ENCODE data around the gene OR52J3. TPM values are rescaled to one million over a fixed set of nuclear protein-coding genes. Genes with fewer than 3 reads are reported as not detected.

Gene OR52J3
- polyA plus RNA-seq, 1 donor (not counting 4 experiments of a cell fraction or from before 2014, with no cell fraction given), result not detected

GRCh38 chr11:5042091-5042490, 4.2 kb upstream of the OR52J3 start:
- DNase-seq (ENCODE audit: low read depth, low spot score), result no peak
- H2AFZ ChIP-seq (ENCODE audit: control insufficient read depth, low read length), result no peak overlapping the region
- no peak overlapping the region for H3K27ac ChIP-seq (ENCODE audit: control insufficient read depth, insufficient read depth, low read length)
- FAIRE-seq, result no peak
- no peaks in the 10 kb centered on the region for H3K27me3 ChIP-seq (ENCODE audit: control insufficient read depth, extremely low read depth, insufficient read depth, low read length)
- no peaks in the 10 kb centered on the region for H3K36me3 ChIP-seq (ENCODE audit: control insufficient read depth in 2 of 2, extremely low read depth in 1 of 2, insufficient read depth in 2 of 2, low read length in 2 of 2)
- H3K79me2 ChIP-seq (ENCODE audit: control insufficient read depth, insufficient read depth, low read length), result no peaks in the 10 kb centered on the region
- H3K4me3 ChIP-seq (ENCODE audit: control insufficient read depth in 2 of 3, extremely low read depth in 1 of 3, insufficient read depth in 2 of 3, low read depth in 1 of 3, low read length in 3 of 3), result no peak overlapping the region
- no peaks in the 10 kb centered on the region for H3K4me1 ChIP-seq (ENCODE audit: control insufficient read depth, extremely low read depth, insufficient read depth, low read length)
- dilution Hi-C loops (cut with MboI; ENCODE audit: extremely low pct_ligation_motif_present, low sequenced_read_pairs), result no loop called here
- no peaks in the 10 kb centered on the region for H3K9me3 ChIP-seq (ENCODE audit: control insufficient read depth, low read depth, low read length)
- no peak overlapping the region for H3K9ac ChIP-seq (ENCODE audit: control insufficient read depth, extremely low read depth, insufficient read depth, low read length)
- H3K4me2 ChIP-seq (ENCODE audit: control insufficient read depth, extremely low read depth, insufficient read depth, low read depth, low read length), result no peak overlapping the region
- H3K9me1 ChIP-seq (ENCODE audit: control insufficient read depth, extremely low read depth, insufficient read depth, low read length), result no peaks in the 10 kb centered on the region
- no peaks in the 10 kb centered on the region for H4K20me1 ChIP-seq (ENCODE audit: control insufficient read depth, extremely low read depth, insufficient read depth, low read length)
- TF ChIP-seq CTCF (optimal IDR thresholded peaks at IDR 0.05 in 1 of 3, IDR thresholded peaks at IDR 0.05 in 1 of 3, conservative IDR thresholded peaks at IDR 0.05 in 1 of 3; ENCODE audit: extremely low read depth in 1 of 3, insufficient read depth in 2 of 3, low read length in 3 of 3) (no peak), EZH2 (IDR thresholded peaks at IDR 0.05; ENCODE audit: low read length) (no peak)

GRCh38 chr11:5043380-5043779, 2.9 kb upstream of the OR52J3 start:
- H3K27me3 ChIP-seq (ENCODE audit: control insufficient read depth, extremely low read depth, insufficient read depth, low read length), result no peaks in the 10 kb centered on the region
- no peak overlapping the region for H3K4me2 ChIP-seq (ENCODE audit: control insufficient read depth, extremely low read depth, insufficient read depth, low read depth, low read length)
- no peak overlapping the region for H3K27ac ChIP-seq (ENCODE audit: control insufficient read depth, insufficient read depth, low read length)
- H3K9ac ChIP-seq (ENCODE audit: control insufficient read depth, extremely low read depth, insufficient read depth, low read length), result no peak overlapping the region
- TF ChIP-seq CTCF (optimal IDR thresholded peaks at IDR 0.05 in 1 of 3, IDR thresholded peaks at IDR 0.05 in 1 of 3, conservative IDR thresholded peaks at IDR 0.05 in 1 of 3; ENCODE audit: extremely low read depth in 1 of 3, insufficient read depth in 2 of 3, low read length in 3 of 3) (no peak), EZH2 (IDR thresholded peaks at IDR 0.05; ENCODE audit: low read length) (no peak)
- no peak for FAIRE-seq
- no peak overlapping the region for H3K4me3 ChIP-seq (ENCODE audit: control insufficient read depth in 2 of 3, extremely low read depth in 1 of 3, insufficient read depth in 2 of 3, low read depth in 1 of 3, low read length in 3 of 3)
- no peak for DNase-seq (ENCODE audit: low read depth, low spot score)
- H3K79me2 ChIP-seq (ENCODE audit: control insufficient read depth, insufficient read depth, low read length), result no peaks in the 10 kb centered on the region
- H3K9me3 ChIP-seq (ENCODE audit: control insufficient read depth, low read depth, low read length), result no peaks in the 10 kb centered on the region
- H2AFZ ChIP-seq (ENCODE audit: control insufficient read depth, low read length), result no peak overlapping the region
- H3K9me1 ChIP-seq (ENCODE audit: control insufficient read depth, extremely low read depth, insufficient read depth, low read length), result no peaks in the 10 kb centered on the region
- no peaks in the 10 kb centered on the region for H3K36me3 ChIP-seq (ENCODE audit: control insufficient read depth in 2 of 2, extremely low read depth in 1 of 2, insufficient read depth in 2 of 2, low read length in 2 of 2)
- dilution Hi-C loops (cut with MboI; ENCODE audit: extremely low pct_ligation_motif_present, low sequenced_read_pairs), result no loop called here
- H4K20me1 ChIP-seq (ENCODE audit: control insufficient read depth, extremely low read depth, insufficient read depth, low read length), result no peaks in the 10 kb centered on the region
- H3K4me1 ChIP-seq (ENCODE audit: control insufficient read depth, extremely low read depth, insufficient read depth, low read length), result no peaks in the 10 kb centered on the region

All from keratinocyte (primary cell).